HEK293 (cell line): ENCODE data around the gene NMNAT2.

Experiments
- CTCF ChIA-PET: fragments of 350-600 bp; formaldehyde crosslinking; extraction: SDS; loops from one replicate; lab custom pipeline; 2021; ENCODE audit warnings: antibody characterized with exemption; lab: Yijun Ruan, JAX
- POLR2A ChIA-PET: fragments of 300-600 bp; formaldehyde crosslinking; extraction: SDS; loops from one replicate; lab custom pipeline; 2020; ENCODE audit warnings: antibody characterized with exemption, inconsistent platforms; lab: Yijun Ruan, JAX
- H3K27ac ChIP-seq: fragments of 200-500 bp; sonication (Bioruptor generic); 2 replicates; pipeline ENCODE4 v1.5.1; 2014; ENCODE audit warnings: low read depth, low read length, control low read depth, inconsistent platforms; ENCODE audit errors: extremely low read depth
- H3K36me3 ChIP-seq, 2 experiments: fragments of 200-500 bp in 1 of 2; sonication (Bioruptor generic) in 1 of 2; 1 replicate in 1 of 2; 2 replicates in 1 of 2; pipeline ENCODE4 v1.5.1; 2014 to 2017; ENCODE audit warnings: inconsistent platforms in 2 of 2, low read length in 2 of 2; ENCODE audit not compliant: control insufficient read depth in 2 of 2, insufficient read depth in 1 of 2
- H3K4me1 ChIP-seq: fragments of 200-500 bp; sonication (Bioruptor generic); 2 replicates; pipeline ENCODE4 v1.5.1; 2014; ENCODE audit warnings: mild to moderate bottlenecking, low read length, inconsistent platforms; ENCODE audit not compliant: control insufficient read depth, insufficient read depth
- H3K4me3 ChIP-seq: 2 replicates; pipeline ENCODE4 v1.5.1; 2011; ENCODE audit warnings: low read depth, mild to moderate bottlenecking, control low read depth, low read length, moderate library complexity
- H3K9me3 ChIP-seq: fragments of 200-500 bp; sonication (Bioruptor generic); 2 replicates; pipeline ENCODE4 v1.5.1; 2014; ENCODE audit warnings: low read depth, low read length, inconsistent platforms; ENCODE audit not compliant: control insufficient read depth, insufficient read depth
- ATF2 ChIP-seq: fragments of 450-650 bp; formaldehyde crosslinking; IDR thresholded peaks from 2 replicates; pipeline ENCODE4 v1.5.1; 2016; ENCODE audit warnings: missing biosample characterization, missing genetic modification characterization, low read depth
- BCL11A ChIP-seq: fragments of 450-650 bp; formaldehyde crosslinking; IDR thresholded peaks from 2 replicates; pipeline ENCODE4 v1.5.1; 2016; ENCODE audit warnings: low read depth, missing biosample characterization, missing genetic modification characterization
- KLF16 ChIP-seq: fragments of 450-650 bp; formaldehyde crosslinking; IDR thresholded peaks from 2 replicates; pipeline ENCODE4 v1.5.1; 2017; ENCODE audit warnings: missing biosample characterization, missing genetic modification characterization
- KLF9 ChIP-seq: fragments of 450-650 bp; formaldehyde crosslinking; IDR thresholded peaks from 2 replicates; pipeline ENCODE4 v1.5.1; 2016; ENCODE audit warnings: missing biosample characterization, missing genetic modification characterization, low read depth
- PRDM2 ChIP-seq: fragments of 450-650 bp; formaldehyde crosslinking; IDR thresholded peaks from 2 replicates; pipeline ENCODE4 v1.5.1; 2016; ENCODE audit warnings: missing biosample characterization, missing genetic modification characterization, borderline replicate concordance
- SP3 ChIP-seq: fragments of 450-650 bp; formaldehyde crosslinking; IDR thresholded peaks from 2 replicates; pipeline ENCODE4 v1.5.1; 2016; ENCODE audit warnings: missing biosample characterization, missing genetic modification characterization
- TSHZ1 ChIP-seq: fragments of 450-650 bp; formaldehyde crosslinking; IDR thresholded peaks from 2 replicates; pipeline ENCODE4 v1.5.1; 2016; ENCODE audit warnings: missing biosample characterization, missing genetic modification characterization, borderline replicate concordance
- ZFHX2 ChIP-seq: fragments of 450-650 bp; formaldehyde crosslinking; conservative IDR thresholded peaks from 2 replicates; pipeline ENCODE4 v1.5.1; 2016; ENCODE audit warnings: missing biosample characterization, missing genetic modification characterization
- ZFP37 ChIP-seq: fragments of 450-650 bp; formaldehyde crosslinking; IDR thresholded peaks from 2 replicates; pipeline ENCODE4 v1.5.1; 2016; ENCODE audit warnings: missing biosample characterization, missing genetic modification characterization
- ZNF138 ChIP-seq: fragments of 450-650 bp; formaldehyde crosslinking; IDR thresholded peaks from 2 replicates; pipeline ENCODE4 v1.5.1; 2016; ENCODE audit warnings: missing biosample characterization, missing genetic modification characterization, borderline replicate concordance
- ZNF2 ChIP-seq: fragments of 450-650 bp; formaldehyde crosslinking; IDR thresholded peaks from 2 replicates; pipeline ENCODE4 v1.5.1; 2016; ENCODE audit warnings: missing biosample characterization, missing genetic modification characterization
- ZNF302 ChIP-seq: fragments of 450-650 bp; formaldehyde crosslinking; IDR thresholded peaks from 2 replicates; pipeline ENCODE4 v1.5.1; 2016; ENCODE audit warnings: missing biosample characterization, missing genetic modification characterization, low read depth
- ZNF37A ChIP-seq: fragments of 450-650 bp; IDR thresholded peaks from 2 replicates; pipeline ENCODE4 v1.5.1; 2018; ENCODE audit warnings: missing biosample characterization, missing genetic modification characterization
- ZNF394 ChIP-seq: fragments of 450-650 bp; formaldehyde crosslinking; IDR thresholded peaks from 2 replicates; pipeline ENCODE4 v1.5.1; 2016; ENCODE audit warnings: missing biosample characterization, missing genetic modification characterization, mild to moderate bottlenecking, moderate library complexity, borderline replicate concordance
- ZNF426 ChIP-seq: fragments of 450-650 bp; formaldehyde crosslinking; IDR thresholded peaks from 2 replicates; pipeline ENCODE4 v1.5.1; 2017; ENCODE audit warnings: missing biosample characterization, missing genetic modification characterization, mild to moderate bottlenecking, inconsistent platforms, moderate library complexity
- ZNF571 ChIP-seq: fragments of 450-650 bp; formaldehyde crosslinking; IDR thresholded peaks from 2 replicates; pipeline ENCODE4 v1.5.0; 2017; ENCODE audit warnings: missing biosample characterization, missing genetic modification characterization
- ZNF629 ChIP-seq: fragments of 450-650 bp; formaldehyde crosslinking; IDR thresholded peaks from 2 replicates; pipeline ENCODE4 v1.5.1; 2017; ENCODE audit warnings: missing biosample characterization, missing genetic modification characterization
- ZNF664 ChIP-seq: fragments of 450-650 bp; formaldehyde crosslinking; IDR thresholded peaks from 2 replicates; pipeline ENCODE4 v1.5.1; 2016; ENCODE audit warnings: missing biosample characterization, missing genetic modification characterization
- ZNF670 ChIP-seq: fragments of 450-650 bp; formaldehyde crosslinking; IDR thresholded peaks from 2 replicates; pipeline ENCODE4 v1.5.1; 2016; ENCODE audit warnings: missing biosample characterization, missing genetic modification characterization, low read depth
- ZNF768 ChIP-seq: fragments of 450-650 bp; formaldehyde crosslinking; IDR thresholded peaks from 2 replicates; pipeline ENCODE4 v1.5.1; 2018; ENCODE audit warnings: missing biosample characterization, mild to moderate bottlenecking, missing genetic modification characterization
- ZSCAN23 ChIP-seq: fragments of 450-650 bp; formaldehyde crosslinking; IDR thresholded peaks from 2 replicates; pipeline ENCODE4 v1.5.1; 2016; ENCODE audit warnings: missing biosample characterization, missing genetic modification characterization
- TF ChIP-seq, protein P1 (sequence below): fragments of 450-650 bp; formaldehyde crosslinking; IDR thresholded peaks from 2 replicates; pipeline ENCODE4 v1.5.1; 2016; ENCODE audit warnings: missing biosample characterization, missing genetic modification characterization

The NMNAT2 gene

GRCh38 chr1:183432548-183432875, 14.3 kb upstream of the NMNAT2 start:
- POLR2A ChIA-PET = no interaction called here
- Histone ChIP-seq H3K27ac (no peak overlapping the region), H3K4me3 (no peak overlapping the region), H3K4me1 (no peaks in the 10 kb centered on the region), H3K9me3 (no peaks in the 10 kb centered on the region; the same call in 1 of the 2 replicates), H3K36me3 (no peaks in the 10 kb centered on the region)
- CTCF ChIA-PET = no interaction called here
- TF ChIP-seq ATF2 (tag by site-specific recombination) (no peak), KLF16 (tag by site-specific recombination) (no peak), ZNF2 (tag by site-specific recombination) (no peak), ZFP37 (no peak), KLF9 (tag by site-specific recombination) (no peak), TSHZ1 (no peak), ZSCAN23 (tag by site-specific recombination) (no peak), SP3 (no peak), ZNF37A (tag by site-specific recombination) (no peak), ZNF664 (tag by site-specific recombination) (no peak), ZNF571 (no peak), ZFHX2 (tag by site-specific recombination) (no peak)

DNA sequence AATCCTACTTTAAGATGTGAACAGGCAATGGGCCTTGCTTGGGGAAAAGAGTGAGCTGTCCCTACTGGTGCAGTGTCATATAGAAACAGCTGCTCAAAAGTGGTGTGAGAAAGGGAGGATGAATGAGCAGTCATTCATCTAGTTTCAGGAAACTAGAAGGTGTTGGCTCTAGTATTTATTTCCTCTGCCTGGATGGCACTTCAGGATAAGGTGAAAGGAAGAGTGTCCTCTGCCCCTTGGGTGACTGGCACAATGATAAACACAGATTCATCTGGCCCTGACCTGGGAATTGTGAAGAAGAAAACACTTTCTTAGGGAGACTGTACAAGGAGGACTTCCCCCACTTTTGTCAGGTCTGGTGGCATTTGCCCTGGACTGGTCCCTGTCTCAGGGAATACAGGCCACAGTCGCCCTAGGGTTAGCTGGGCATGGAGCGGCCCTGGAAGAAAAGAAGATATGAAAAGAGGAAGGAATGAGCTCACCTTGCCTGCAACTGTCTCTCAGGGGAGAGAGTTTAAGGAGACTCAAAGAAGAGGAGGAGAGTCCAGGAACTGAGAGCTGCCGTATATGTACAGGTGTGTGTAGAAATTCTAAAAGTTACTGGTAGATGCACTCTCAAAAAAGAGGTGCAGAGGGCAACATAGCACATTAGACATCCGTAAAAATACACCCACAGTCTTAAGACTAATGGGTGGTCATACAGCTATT, 13.8 kb upstream of the NMNAT2 start:
- H3K4me3 ChIP-seq = no peak overlapping the region
- no peak overlapping the region for H3K27ac ChIP-seq
- no peaks in the 10 kb centered on the region for H3K36me3 ChIP-seq
- H3K9me3 ChIP-seq = no peaks in the 10 kb centered on the region; the same call in 1 of the 2 replicates
- CTCF ChIA-PET = no interaction called here
- no peaks in the 10 kb centered on the region for H3K4me1 ChIP-seq
- POLR2A ChIA-PET = no interaction called here
- TF ChIP-seq ZNF629 (no peak), ZNF394 (tag by site-specific recombination) (no peak), ZNF302 (no peak), ZNF670 (no peak), BCL11A (no peak), ZNF426 (tag by site-specific recombination) (no peak), PRDM2 (no peak), ZNF138 (tag by site-specific recombination) (no peak), ZNF768 (tag by site-specific recombination) (no peak)
- TF ChIP-seq, protein P1, sequence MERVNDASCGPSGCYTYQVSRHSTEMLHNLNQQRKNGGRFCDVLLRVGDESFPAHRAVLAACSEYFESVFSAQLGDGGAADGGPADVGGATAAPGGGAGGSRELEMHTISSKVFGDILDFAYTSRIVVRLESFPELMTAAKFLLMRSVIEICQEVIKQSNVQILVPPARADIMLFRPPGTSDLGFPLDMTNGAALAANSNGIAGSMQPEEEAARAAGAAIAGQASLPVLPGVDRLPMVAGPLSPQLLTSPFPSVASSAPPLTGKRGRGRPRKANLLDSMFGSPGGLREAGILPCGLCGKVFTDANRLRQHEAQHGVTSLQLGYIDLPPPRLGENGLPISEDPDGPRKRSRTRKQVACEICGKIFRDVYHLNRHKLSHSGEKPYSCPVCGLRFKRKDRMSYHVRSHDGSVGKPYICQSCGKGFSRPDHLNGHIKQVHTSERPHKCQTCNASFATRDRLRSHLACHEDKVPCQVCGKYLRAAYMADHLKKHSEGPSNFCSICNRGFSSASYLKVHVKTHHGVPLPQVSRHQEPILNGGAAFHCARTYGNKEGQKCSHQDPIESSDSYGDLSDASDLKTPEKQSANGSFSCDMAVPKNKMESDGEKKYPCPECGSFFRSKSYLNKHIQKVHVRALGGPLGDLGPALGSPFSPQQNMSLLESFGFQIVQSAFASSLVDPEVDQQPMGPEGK (tag by site-specific recombination) = no peak
